Ishikawa (cell line): ENCODE results near the gene TARBP1.

ENCODE experiments used
- CEBPB ChIP-seq: IDR thresholded peaks from 2 replicates; pipeline ENCODE4 v1.6.1; 2012
- CREB1 ChIP-seq: IDR thresholded peaks from 2 replicates; pipeline ENCODE4 v1.6.1; 2012; ENCODE audit warnings: low read depth
- EGR1 ChIP-seq: IDR thresholded peaks from 2 replicates; pipeline ENCODE4 v1.6.1; 2012
- EP300 ChIP-seq: IDR thresholded peaks from 2 replicates; pipeline ENCODE4 v1.6.1; 2012; ENCODE audit warnings: borderline replicate concordance
- FOXM1 ChIP-seq: IDR thresholded peaks from 2 replicates; pipeline ENCODE4 v1.6.1; 2012; ENCODE audit warnings: low read depth, borderline replicate concordance
- RAD21 ChIP-seq: IDR thresholded peaks from 2 replicates; pipeline ENCODE4 v1.6.1; 2012; ENCODE audit warnings: low read depth
- TAF1 ChIP-seq: IDR thresholded peaks from 2 replicates; pipeline ENCODE4 v1.6.1; 2012; ENCODE audit warnings: low read depth, mild to moderate bottlenecking
- TCF12 ChIP-seq: IDR thresholded peaks from 2 replicates; pipeline ENCODE4 v1.6.1; 2012; ENCODE audit warnings: low read depth
- YY1 ChIP-seq: IDR thresholded peaks from 2 replicates; pipeline ENCODE4 v1.6.1; 2012; ENCODE audit warnings: low read depth
- ZBTB7A ChIP-seq: IDR thresholded peaks from 2 replicates; pipeline ENCODE4 v1.6.1; 2012; ENCODE audit warnings: low read depth
- TF ChIP-seq, protein P1 (sequence below): IDR thresholded peaks from 2 replicates; pipeline ENCODE4 v1.6.1; 2012; ENCODE audit warnings: low read depth, mild to moderate bottlenecking
- TF ChIP-seq, protein P2 (sequence below): IDR thresholded peaks from 2 replicates; pipeline ENCODE4 v1.6.1; 2012

DNA sequence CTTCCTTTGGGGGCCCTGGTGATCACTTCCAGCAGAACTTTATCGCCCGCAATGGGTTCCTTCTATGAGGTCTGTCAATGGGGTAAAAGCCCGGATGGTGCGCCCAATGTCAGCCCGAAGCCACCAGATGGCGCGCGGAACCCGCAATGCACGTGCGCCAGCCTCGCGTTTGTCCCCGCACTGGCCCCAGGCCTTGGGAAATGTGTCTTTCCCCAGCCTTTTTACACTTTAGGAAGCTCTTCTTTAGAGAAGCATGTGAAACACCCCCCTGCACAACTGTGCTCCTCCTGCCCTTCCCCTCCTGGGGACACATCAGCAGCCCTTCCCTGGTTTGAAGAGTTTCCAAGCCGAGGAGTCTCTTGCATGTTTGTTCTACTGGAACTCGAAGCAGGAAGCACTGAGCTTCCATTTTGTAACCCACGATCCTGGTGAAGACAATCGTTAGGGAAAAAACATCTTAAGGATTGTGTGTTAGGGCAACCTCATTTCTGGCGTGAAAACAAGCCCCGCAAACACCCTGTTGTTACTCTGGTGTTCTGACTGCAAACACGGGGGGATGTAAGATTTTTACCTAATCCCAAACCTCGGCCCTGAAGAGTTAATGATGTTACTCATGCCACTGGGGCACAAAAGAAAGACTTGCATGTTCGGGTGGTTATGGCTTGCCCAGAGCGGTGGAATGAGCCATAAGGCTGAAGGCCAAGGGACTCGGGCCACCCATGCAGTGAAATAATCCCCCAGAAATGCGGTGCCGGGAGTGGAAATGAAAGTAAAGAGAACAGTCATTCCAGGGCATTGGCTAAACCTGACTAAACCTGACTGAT is 20.4 kb upstream of the TARBP1 start:
- TF ChIP-seq, protein P1, sequence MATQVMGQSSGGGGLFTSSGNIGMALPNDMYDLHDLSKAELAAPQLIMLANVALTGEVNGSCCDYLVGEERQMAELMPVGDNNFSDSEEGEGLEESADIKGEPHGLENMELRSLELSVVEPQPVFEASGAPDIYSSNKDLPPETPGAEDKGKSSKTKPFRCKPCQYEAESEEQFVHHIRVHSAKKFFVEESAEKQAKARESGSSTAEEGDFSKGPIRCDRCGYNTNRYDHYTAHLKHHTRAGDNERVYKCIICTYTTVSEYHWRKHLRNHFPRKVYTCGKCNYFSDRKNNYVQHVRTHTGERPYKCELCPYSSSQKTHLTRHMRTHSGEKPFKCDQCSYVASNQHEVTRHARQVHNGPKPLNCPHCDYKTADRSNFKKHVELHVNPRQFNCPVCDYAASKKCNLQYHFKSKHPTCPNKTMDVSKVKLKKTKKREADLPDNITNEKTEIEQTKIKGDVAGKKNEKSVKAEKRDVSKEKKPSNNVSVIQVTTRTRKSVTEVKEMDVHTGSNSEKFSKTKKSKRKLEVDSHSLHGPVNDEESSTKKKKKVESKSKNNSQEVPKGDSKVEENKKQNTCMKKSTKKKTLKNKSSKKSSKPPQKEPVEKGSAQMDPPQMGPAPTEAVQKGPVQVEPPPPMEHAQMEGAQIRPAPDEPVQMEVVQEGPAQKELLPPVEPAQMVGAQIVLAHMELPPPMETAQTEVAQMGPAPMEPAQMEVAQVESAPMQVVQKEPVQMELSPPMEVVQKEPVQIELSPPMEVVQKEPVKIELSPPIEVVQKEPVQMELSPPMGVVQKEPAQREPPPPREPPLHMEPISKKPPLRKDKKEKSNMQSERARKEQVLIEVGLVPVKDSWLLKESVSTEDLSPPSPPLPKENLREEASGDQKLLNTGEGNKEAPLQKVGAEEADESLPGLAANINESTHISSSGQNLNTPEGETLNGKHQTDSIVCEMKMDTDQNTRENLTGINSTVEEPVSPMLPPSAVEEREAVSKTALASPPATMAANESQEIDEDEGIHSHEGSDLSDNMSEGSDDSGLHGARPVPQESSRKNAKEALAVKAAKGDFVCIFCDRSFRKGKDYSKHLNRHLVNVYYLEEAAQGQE, result no peak
- TF ChIP-seq EP300 (no peak), YY1 (no peak), FOXM1 (no peak), TCF12 (0 out of 2 replicates have a peak, but pooled peaks have one; percentile 18), CREB1 (no peak), RAD21 (peak; percentile 96), TAF1 (no peak), ZBTB7A (no peak), CEBPB (no peak), EGR1 (no peak)
- TF ChIP-seq, protein P2, sequence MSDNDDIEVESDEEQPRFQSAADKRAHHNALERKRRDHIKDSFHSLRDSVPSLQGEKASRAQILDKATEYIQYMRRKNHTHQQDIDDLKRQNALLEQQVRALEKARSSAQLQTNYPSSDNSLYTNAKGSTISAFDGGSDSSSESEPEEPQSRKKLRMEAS, result peak; percentile 69; the same call in 1 of the 2 replicates
